Measurements from ENCODE around the gene DRICH1. TPM values are rescaled to one million over a fixed set of nuclear protein-coding genes. Genes with fewer than 3 reads are reported as not detected.
"Not testable (repeated sequence)": the region's sequence is repeated elsewhere in the genome, so short reads cannot be mapped to it uniquely, and the experiment has no call there.

Gene DRICH1
- total RNA-seq, 1 experiment from 2014 or later = not detected

DNA sequence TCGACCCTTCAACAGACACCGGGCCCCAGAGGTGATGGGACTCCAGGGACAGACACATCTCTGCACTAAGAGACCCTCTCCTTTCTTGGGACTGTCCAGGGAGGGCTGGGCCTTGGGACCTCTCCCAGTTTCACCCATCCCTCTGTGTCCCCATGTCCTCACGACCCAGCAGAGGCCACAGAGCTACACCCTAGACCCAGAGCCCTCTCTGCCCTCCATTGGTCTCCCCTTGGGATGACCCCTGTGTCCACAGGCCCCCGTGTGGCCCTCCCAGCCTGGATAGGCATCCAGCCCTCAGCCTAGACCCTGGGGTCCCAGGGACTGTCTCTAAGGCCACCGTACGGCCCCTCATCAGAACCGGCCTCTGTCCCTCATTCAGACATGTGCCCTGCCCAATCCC lies 7.5 kb upstream of the DRICH1 start:
- CTCF ChIA-PET = no interaction called here
- TF ChIP-seq POLR2AphosphoS5 (IDR thresholded peaks at IDR 0.05; ENCODE audit: low read depth, low read length) (no peak), REST (IDR thresholded peaks at IDR 0.05; ENCODE audit: insufficient read depth in 1 of 2, low read depth in 2 of 2, low read length in 1 of 2) (no peak), SIN3A (IDR thresholded peaks at IDR 0.05; ENCODE audit: borderline replicate concordance, insufficient read depth, low read depth, low read length) (no peak), CTCF (IDR thresholded peaks at IDR 0.05) (no peak), TCF7L2 (IDR thresholded peaks at IDR 0.05; ENCODE audit: low read depth, low read length) (no peak)
- H3K27ac ChIP-seq (ENCODE audit: low read length) = no peak overlapping the region
- DNase-seq (ENCODE audit: low read depth, low spot score) = no peak
- no peak for ATAC-seq
- intact Hi-C loops (cut with micrococcal nuclease; ENCODE audit: unreplicated experiment) = no loop called here
- BruUV-seq (replicated peaks) = no TSS peak
- H3K4me1 ChIP-seq (ENCODE audit: control insufficient read depth, insufficient read depth, low read length) = no peaks in the 10 kb centered on the region
- POLR2A ChIA-PET = interaction anchor here (0.6 kb wide), 1 partner anchor 39 kb away, joined by 4 read pairs; no protein-coding TSS in a partner anchor
- in situ Hi-C loops (cut with HindIII; ENCODE audit: low pct_unique_long_range_greater_than_20kb, low sequenced_read_pairs) = no loop called here
- no peak overlapping the region for H3K4me3 ChIP-seq (ENCODE audit: low read depth in 2 of 2, low read length in 2 of 2)
- H3K36me3 ChIP-seq (ENCODE audit: control insufficient read depth, insufficient read depth, low read length) = no peaks in the 10 kb centered on the region
- H3K9me3 ChIP-seq (ENCODE audit: control insufficient read depth, insufficient read depth, low read depth, low read length) = no peaks in the 10 kb centered on the region
- no peaks in the 10 kb centered on the region for H3K27me3 ChIP-seq (ENCODE audit: control insufficient read depth, insufficient read depth, low read length)

GRCh38 chr22:23638611-23639010 lies 6.5 kb upstream of the DRICH1 start:
- no peaks in the 10 kb centered on the region for H3K9me3 ChIP-seq (ENCODE audit: control insufficient read depth, insufficient read depth, low read depth, low read length)
- in situ Hi-C loops (cut with HindIII; ENCODE audit: low pct_unique_long_range_greater_than_20kb, low sequenced_read_pairs) = no loop called here
- ChIA-PET CTCF (no interaction called here), POLR2A (no interaction called here)
- TF ChIP-seq SIN3A (IDR thresholded peaks at IDR 0.05; ENCODE audit: borderline replicate concordance, insufficient read depth, low read depth, low read length) (no peak), POLR2AphosphoS5 (IDR thresholded peaks at IDR 0.05; ENCODE audit: low read depth, low read length) (no peak), TCF7L2 (IDR thresholded peaks at IDR 0.05; ENCODE audit: low read depth, low read length) (no peak), CTCF (IDR thresholded peaks at IDR 0.05) (no peak), REST (IDR thresholded peaks at IDR 0.05; ENCODE audit: insufficient read depth in 1 of 2, low read depth in 2 of 2, low read length in 1 of 2) (no peak)
- H3K27me3 ChIP-seq (ENCODE audit: control insufficient read depth, insufficient read depth, low read length) = no peaks in the 10 kb centered on the region
- no peaks in the 10 kb centered on the region for H3K4me1 ChIP-seq (ENCODE audit: control insufficient read depth, insufficient read depth, low read length)
- H3K4me3 ChIP-seq (ENCODE audit: low read depth in 2 of 2, low read length in 2 of 2) = no peak overlapping the region
- ATAC-seq (0 out of 2 replicates have a peak, but pooled peaks have one; percentile 29), DNase-seq (ENCODE audit: low read depth, low spot score) (no peak)
- intact Hi-C loops (cut with micrococcal nuclease; ENCODE audit: unreplicated experiment) = no loop called here
- no peak overlapping the region for H3K27ac ChIP-seq (ENCODE audit: low read length)
- no peaks in the 10 kb centered on the region for H3K36me3 ChIP-seq (ENCODE audit: control insufficient read depth, insufficient read depth, low read length)
- BruUV-seq (replicated peaks) = no TSS peak

- H3K27me3 ChIP-seq (ENCODE audit: control insufficient read depth, insufficient read depth, low read length); H3K4me1 ChIP-seq (ENCODE audit: control insufficient read depth, insufficient read depth, low read length); H3K9me3 ChIP-seq (ENCODE audit: control insufficient read depth, insufficient read depth, low read depth, low read length); ATAC-seq; POLR2A ChIA-PET; BruUV-seq (replicated peaks); DNase-seq (ENCODE audit: low read depth, low spot score); H3K4me3 ChIP-seq (ENCODE audit: low read depth in 2 of 2, low read length in 2 of 2); intact Hi-C loops (cut with micrococcal nuclease; ENCODE audit: unreplicated experiment); H3K27ac ChIP-seq (ENCODE audit: low read length); H3K36me3 ChIP-seq (ENCODE audit: control insufficient read depth, insufficient read depth, low read length); in situ Hi-C loops (cut with HindIII; ENCODE audit: low pct_unique_long_range_greater_than_20kb, low sequenced_read_pairs): not testable (repeated sequence)
- CTCF ChIA-PET = interaction anchor here (0.7 kb wide), 1 partner anchor 500 kb away, joined by 5 read pairs; no protein-coding TSS in a partner anchor
Observed at GRCh38 chr22:23635291-23635690, 3.2 kb upstream of the DRICH1 start.
